Nephron (organoid): ENCODE data around the gene MPV17.

Experiments
- H3K27ac Mint-ChIP-seq, 3 experiments: 2 replicates each; pipeline ENCODE4 v1.8.0; 2020; ENCODE audit warnings: mixed read lengths in 3 of 3, mild to moderate bottlenecking in 2 of 3, moderate library complexity in 1 of 3
- H3K27me3 Mint-ChIP-seq: 2 replicates; pipeline ENCODE4 v1.8.0; 2021; ENCODE audit warnings: low read depth, mild to moderate bottlenecking, moderate library complexity, mixed read lengths
- H3K36me3 Mint-ChIP-seq: 2 replicates; pipeline ENCODE4 v1.8.0; 2020; ENCODE audit warnings: low read depth, mixed read lengths
- H3K4me1 Mint-ChIP-seq: 2 replicates; pipeline ENCODE4 v1.8.0; 2020; ENCODE audit warnings: mixed read lengths
- H3K4me3 Mint-ChIP-seq, 3 experiments: 2 replicates each; pipeline ENCODE4 v1.8.0; 2020; ENCODE audit warnings: mild to moderate bottlenecking in 3 of 3, mixed read lengths in 3 of 3, moderate library complexity in 2 of 3
- H3K9me3 Mint-ChIP-seq: 2 replicates; pipeline ENCODE4 v1.8.0; 2020; ENCODE audit warnings: mixed read lengths
- TF ChIP-seq, protein P1 (sequence below), 3 experiments: fragments of 200-600 bp; sonication (generic); IDR thresholded peaks; one replicate each; pipeline ENCODE4 v1.5.0; 2021; ENCODE audit warnings: antibody characterized with exemption in 3 of 3; ENCODE audit not compliant: unreplicated experiment in 3 of 3

Gene MPV17

DNA sequence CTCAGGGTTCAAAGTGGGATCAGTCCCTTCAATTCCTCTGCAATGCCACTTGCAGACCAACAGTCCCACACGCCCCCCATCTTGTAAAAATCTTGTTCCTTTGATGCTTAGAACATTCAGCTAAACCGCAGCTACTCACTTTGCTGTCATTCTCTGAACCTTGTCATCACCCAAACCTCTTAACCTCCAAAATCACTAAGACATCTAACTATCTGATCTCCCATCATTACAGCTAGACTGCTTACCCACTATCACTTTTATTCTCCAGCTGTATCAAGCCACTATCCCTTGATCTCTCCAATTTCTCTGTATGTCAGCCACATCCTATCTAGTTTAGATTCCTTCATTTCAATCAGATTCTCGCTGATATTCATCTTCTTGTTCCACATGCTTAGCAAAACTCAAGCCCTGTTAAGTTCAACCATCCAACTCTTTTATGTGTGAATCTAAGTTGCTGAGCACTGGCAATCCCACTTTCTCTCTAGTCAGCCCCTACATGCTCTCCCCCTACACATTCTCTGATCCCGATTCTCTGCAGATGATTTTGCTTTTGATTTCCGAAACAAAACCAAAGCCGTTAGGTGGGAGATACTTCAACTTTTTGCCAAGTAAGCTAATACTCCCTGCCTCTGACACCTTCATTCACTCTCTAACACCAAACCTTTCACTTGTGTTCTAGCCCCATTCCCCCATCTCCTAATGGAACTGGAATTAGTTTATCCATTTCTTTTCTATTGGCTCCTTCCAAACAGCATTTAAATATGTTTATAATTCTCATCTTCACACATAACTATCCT, 29.1 kb upstream of the MPV17 start:
- peak overlapping the region in 1 of 3 experiments; percentile 8 for H3K27ac Mint-ChIP-seq

DNA sequence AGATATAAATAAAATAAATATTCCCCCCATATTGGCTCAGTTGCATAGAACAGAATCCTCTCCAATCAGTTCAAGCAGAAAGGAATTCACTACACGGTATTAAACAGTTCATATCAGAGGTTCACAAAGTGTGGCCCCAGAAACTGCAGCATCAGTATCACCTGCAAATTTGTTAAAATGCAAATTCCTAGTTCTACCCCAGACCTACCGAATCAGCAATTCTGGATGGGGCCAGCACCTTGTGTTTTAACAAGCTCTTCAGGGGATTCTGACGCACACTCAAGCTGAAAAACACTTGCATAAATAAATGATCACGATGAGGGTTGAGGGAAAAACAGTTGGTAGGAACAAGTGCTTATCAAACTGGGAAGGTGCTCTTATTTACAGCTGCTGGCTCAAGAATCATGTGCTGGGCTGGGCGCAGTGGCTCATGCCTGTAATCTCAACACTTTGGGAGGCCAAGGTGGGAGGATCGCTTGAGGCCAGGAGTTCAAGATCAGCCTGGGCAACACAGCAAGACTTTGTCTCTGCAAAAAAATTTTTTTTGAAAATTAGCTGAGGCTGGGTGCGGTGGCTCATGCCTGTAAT, 27.3 kb upstream of the MPV17 start:
- H3K27ac Mint-ChIP-seq = no peak overlapping the region
- no peaks in the 10 kb centered on the region for H3K27me3 Mint-ChIP-seq
- peaks cover 13% of the 10 kb centered on the region for H3K36me3 Mint-ChIP-seq
- peaks cover 7% of the 10 kb centered on the region for H3K4me1 Mint-ChIP-seq
- H3K9me3 Mint-ChIP-seq = no peaks in the 10 kb centered on the region
- TF ChIP-seq, protein P1, sequence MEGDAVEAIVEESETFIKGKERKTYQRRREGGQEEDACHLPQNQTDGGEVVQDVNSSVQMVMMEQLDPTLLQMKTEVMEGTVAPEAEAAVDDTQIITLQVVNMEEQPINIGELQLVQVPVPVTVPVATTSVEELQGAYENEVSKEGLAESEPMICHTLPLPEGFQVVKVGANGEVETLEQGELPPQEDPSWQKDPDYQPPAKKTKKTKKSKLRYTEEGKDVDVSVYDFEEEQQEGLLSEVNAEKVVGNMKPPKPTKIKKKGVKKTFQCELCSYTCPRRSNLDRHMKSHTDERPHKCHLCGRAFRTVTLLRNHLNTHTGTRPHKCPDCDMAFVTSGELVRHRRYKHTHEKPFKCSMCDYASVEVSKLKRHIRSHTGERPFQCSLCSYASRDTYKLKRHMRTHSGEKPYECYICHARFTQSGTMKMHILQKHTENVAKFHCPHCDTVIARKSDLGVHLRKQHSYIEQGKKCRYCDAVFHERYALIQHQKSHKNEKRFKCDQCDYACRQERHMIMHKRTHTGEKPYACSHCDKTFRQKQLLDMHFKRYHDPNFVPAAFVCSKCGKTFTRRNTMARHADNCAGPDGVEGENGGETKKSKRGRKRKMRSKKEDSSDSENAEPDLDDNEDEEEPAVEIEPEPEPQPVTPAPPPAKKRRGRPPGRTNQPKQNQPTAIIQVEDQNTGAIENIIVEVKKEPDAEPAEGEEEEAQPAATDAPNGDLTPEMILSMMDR (IDR thresholded peaks at IDR 0.05; ENCODE audit: unreplicated experiment in 3 of 3) = no peak
- no peak overlapping the region for H3K4me3 Mint-ChIP-seq

More for the DNA sequence above, 29.1 kb upstream of the MPV17 start:
- no peak overlapping the region for H3K4me3 Mint-ChIP-seq
- no peaks in the 10 kb centered on the region for H3K27me3 Mint-ChIP-seq
- no peaks in the 10 kb centered on the region for H3K9me3 Mint-ChIP-seq
- TF ChIP-seq, protein P1 (IDR thresholded peaks at IDR 0.05; ENCODE audit: unreplicated experiment in 3 of 3) = no peak
- H3K4me1 Mint-ChIP-seq = peaks cover 17% of the 10 kb centered on the region
- H3K36me3 Mint-ChIP-seq = peaks cover 13% of the 10 kb centered on the region

DNA sequence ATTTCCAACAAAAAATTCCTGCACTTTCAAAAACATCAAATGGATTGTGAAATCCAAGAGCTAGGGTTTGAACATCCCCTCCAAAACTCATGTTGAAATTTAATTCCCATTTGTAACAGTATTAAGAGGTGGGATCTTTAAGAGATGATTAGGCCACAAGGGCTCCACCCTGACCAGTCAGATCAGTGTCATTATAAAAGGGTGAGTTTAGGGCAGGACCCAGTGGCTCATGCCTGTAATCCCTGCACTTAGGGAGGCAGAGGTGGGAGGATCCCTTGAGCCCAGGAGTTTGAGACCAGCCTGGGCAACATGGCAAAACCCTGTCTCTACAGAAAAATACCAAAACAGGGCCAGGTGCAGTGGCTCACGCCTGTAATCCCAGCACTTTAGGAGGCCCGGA, 24.7 kb upstream of the MPV17 start:
- Mint-ChIP-seq H3K4me3 (no peak overlapping the region), H3K27me3 (no peaks in the 10 kb centered on the region), H3K27ac (no peak overlapping the region), H3K36me3 (peaks cover 29% of the 10 kb centered on the region), H3K4me1 (no peaks in the 10 kb centered on the region), H3K9me3 (no peaks in the 10 kb centered on the region)
- TF ChIP-seq, protein P1 (IDR thresholded peaks at IDR 0.05; ENCODE audit: unreplicated experiment in 3 of 3) = no peak

DNA sequence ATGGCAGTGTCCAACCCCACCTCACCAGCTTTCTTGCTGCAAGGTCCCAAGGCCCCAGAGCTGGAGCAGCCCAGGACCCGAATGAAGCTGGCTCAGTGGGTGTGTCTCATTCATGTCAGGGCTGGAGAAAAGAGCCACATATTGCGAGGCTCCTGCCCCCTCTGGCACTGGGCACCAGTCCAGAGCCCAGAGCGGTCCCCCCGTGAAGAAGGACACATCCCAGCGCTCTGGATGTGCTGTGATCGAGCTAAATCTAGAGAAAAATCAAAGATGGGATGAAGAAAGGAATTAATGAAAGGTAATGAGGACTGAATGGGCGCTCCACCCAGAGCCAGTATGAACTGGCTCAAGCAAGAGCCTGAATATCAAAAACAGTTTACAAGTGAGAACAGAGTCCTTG, 13.3 kb upstream of the MPV17 start:
- TF ChIP-seq, protein P1 (IDR thresholded peaks at IDR 0.05; ENCODE audit: unreplicated experiment in 3 of 3) = no peak
- no peaks in the 10 kb centered on the region for H3K4me1 Mint-ChIP-seq
- H3K27ac Mint-ChIP-seq = no peak overlapping the region

DNA sequence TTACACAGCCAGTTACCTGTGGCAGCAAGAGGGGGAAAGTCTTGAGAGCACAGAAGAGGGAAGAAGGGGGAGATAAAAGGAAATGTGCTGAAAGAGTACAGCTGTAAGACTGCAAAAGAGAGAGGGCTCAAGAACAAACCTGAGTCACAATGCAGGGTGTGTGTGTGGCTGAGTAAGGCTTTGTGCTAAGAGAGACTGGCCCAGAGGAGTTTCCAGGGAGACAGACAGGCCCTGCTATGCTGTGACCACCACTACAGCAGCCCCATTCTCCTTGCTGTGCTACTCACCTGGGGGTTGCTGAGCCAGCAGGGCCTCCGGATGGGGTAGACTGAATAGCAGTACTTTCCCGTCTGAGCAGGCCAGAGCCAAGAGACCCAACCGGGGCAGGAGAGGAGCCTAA, 12.4 kb upstream of the MPV17 start:
- Mint-ChIP-seq H3K4me1 (no peaks in the 10 kb centered on the region), H3K27ac (no peak overlapping the region), H3K36me3 (peaks cover 54% of the 10 kb centered on the region), H3K4me3 (no peak overlapping the region), H3K9me3 (no peaks in the 10 kb centered on the region), H3K27me3 (no peaks in the 10 kb centered on the region)
- TF ChIP-seq, protein P1 (IDR thresholded peaks at IDR 0.05; ENCODE audit: unreplicated experiment in 3 of 3) = no peak

More for the DNA sequence above, 13.3 kb upstream of the MPV17 start:
- peaks cover 57% of the 10 kb centered on the region for H3K36me3 Mint-ChIP-seq
- no peaks in the 10 kb centered on the region for H3K9me3 Mint-ChIP-seq
- no peaks in the 10 kb centered on the region for H3K27me3 Mint-ChIP-seq
- H3K4me3 Mint-ChIP-seq = no peak overlapping the region
